NCI-H1417 (cell line): ENCODE data around the gene PNP.

Experiments used
- DNase-seq, 3 experiments: peaks; one replicate each; lab custom pipeline; 2025; lab: John Stamatoyannopoulos, UW

The PNP gene

GRCh38 chr14:20455355-20456300 is 13.6 kb upstream of the PNP start:
- DNase-seq, result no peak

GRCh38 chr14:20456971-20457370 is 12.2 kb upstream of the PNP start:
- peak in 1 of 3 experiments; percentile 36 for DNase-seq

DNA sequence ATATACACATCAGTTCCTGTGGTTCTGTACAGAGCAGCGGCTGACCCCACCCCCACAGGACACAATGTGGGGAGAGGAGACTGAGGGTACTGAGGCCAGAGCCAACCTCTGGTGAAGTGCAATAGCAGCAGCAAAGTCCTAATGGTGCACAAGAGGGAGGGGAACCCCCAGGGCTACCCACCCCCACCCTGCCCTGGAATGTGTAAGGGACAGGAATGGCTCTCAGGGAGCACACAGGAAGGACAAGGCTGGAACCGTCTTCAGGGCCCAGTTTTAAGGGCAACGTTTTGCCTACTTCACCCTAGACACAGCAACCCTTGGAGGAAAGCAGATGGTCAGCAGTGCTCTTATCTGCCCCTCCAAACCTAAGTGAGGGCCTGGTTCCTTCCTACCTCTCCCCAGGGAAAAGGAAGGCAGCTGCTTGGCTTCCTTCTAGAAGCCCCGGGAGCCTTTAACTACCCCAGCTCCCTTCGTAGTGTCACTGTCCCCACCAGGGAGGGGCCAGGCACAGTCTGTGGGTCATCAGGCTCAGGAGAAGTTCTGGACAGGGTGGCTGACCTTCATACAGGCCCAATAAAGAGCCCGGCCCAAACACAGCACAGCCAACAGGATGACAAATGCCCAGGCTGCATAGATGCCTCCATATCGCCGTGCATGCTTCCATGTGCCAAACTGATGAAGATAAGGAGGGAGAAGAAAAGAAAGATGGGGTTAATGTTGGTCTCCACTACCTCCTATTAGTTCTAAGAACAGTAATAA is 11.0 kb upstream of the PNP start:
- DNase-seq, result no peak

GRCh38 chr14:20460458-20461224 is 8.6 kb upstream of the PNP start:
- peak; percentile 67 to 85 (median 79) for DNase-seq

GRCh38 chr14:20461225-20462141 is 7.7 kb upstream of the PNP start, which contains the start of gene PIP4P1:
Gene PIP4P1 (minus strand): TSS chr14:20461434. CDS start chr14:20461325, 109 bp downstream.
- peak; percentile 99 to 100 (median 100) for DNase-seq

- DNase-seq, result no peak
These were observed 403 bp upstream of the PNP start for GRCh38 chr14:20468764-20469241.

- peak; percentile 35 to 83 (median 73) for DNase-seq
These were observed 840 bp downstream of the PNP start for GRCh38 chr14:20469890-20470602.

- DNase-seq, result peak in 2 of 3 experiments; percentile 56 to 66
These were observed 1.3 kb downstream of the PNP start for GRCh38 chr14:20470603-20470901.

GRCh38 chr14:20472536-20473169 is 3.4 kb downstream of the PNP start:
- no peak for DNase-seq

- DNase-seq, result no peak
These were observed 7.6 kb downstream of the PNP start for GRCh38 chr14:20476776-20477175.

- no peak for DNase-seq
These were observed 8.1 kb downstream of the PNP start for GRCh38 chr14:20477211-20477876.

GRCh38 chr14:20478894-20479293 is 9.7 kb downstream of the PNP start:
- no peak for DNase-seq

DNA sequence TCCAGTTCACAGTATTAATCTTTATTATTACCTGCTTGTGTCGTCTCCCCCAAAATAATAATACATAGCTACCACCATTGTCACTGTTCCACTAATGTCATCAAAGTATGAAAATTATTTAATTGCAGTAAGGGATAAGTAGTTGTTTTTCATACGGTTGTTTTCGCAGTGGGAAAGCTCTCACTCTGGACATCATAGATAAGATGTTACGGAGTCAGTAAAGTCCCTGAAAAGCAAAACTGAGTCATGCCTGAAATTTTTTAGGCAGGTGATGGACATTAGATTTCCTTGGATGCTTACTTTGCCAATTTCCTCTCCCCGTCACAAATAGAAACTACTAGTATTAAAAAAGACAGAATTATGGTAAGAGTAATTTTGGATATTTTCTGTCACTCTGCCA is 13.2 kb downstream of the PNP start:
- no peak for DNase-seq

DNA sequence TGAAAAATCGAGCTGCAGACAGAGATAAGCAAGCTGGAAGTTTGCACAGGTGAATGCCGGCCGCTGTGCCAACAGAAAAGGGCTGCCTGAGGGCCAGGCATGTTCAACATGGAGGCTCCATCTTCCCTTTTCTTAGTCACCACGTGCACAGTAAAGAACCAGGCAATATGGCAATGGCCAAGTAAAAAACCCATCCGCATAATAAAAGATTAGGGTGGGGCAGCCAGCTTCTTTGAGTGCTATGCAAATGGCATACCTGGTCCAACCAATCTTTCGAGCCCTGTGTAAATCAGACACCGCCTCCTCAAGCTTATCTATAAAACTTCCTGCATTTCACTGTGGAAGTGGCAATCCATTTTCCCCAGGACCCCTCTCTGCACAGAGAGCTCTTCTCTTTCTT is 16.7 kb downstream of the PNP start:
- no peak for DNase-seq

DNA sequence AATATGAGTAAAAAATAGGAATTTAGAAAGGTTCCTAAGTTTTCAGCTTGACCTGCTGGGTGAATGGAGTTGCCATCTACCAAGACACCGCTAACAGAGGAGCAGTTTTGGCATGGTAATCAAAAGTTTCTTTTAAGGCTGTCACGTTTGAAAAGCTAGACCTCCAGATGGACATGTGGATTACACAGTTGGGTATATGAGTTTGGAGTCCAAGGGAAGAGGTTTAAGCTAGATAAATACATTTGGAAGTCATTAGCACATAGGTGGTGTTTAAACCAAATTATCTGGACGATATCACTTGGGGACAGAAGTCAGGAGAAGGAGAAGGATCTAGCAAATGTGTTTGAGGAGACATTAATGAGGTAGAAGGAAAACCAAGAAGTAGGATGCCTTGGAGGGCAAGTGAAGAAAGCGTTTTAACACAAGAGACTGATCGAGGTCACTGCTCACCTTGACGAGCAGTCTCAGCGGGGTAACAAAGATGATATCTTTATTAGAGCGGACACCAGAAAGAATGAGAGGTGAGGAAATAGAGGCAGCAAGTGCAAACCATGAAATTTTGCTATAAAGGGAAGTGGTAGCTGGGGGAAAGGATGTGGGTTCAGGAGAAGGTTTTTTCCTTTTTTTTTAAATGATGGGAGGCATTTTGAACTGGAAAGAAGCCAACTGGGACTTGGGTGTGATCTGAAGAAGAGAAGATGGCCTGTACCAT is 17.6 kb downstream of the PNP start:
- DNase-seq, result no peak

DNA sequence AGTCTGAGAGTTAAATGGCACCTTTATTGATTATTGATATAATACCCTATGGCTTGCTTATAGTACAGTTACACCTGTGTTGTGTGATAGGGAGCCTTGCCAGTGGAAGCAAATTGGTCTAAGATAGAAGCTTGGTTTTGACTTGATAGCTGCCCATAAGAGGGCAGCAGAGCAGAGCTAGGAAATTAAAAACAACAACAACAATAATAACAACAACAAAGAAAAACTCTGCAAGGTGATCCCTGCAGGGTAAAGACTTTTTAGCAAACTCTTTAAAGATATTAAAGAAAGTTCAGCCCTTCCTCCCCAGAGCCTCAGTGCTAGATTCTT is 18.2 kb downstream of the PNP start:
- DNase-seq, result no peak

DNA sequence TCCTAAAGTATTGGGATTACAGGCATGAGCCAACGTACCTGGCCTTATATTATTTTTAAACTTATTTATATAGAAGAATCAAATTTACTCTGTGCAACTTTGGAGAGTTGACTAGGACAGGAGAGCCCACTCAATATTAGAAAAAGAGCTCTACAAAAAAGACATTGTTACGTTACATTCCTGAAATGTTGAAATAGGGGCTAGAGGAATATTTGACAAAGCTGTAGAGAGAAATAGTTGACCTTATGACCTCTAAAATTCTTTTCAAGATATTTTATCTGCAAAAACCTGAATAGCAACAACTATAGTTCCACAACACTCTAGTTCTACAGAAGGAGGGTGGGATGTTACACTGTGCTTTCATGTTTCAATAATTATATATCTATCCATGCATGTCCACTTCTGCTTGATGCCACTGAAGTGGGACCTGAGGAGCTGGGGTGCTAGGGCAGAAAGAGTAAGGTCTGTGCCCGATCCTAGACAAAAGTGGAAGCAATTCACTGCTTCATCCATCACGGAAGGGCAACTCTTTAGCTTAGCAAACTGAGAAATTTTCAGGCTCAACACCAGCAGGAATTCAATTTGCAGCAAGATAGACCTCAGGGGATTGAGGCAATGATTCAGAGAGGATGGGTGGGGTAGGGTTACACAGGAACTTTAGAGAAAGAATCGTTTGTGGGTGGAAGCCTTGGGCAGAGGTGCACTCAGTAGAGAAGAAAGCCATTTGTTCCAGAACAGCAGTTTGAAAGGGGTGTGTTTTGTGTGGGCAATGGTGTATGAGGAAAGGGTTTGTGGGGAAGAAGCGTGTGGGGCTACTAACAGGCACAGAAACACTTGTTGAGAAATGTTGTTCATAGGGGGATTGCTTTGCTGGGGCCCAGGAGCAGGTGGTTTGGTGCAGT is 20.1 kb downstream of the PNP start:
- DNase-seq, result no peak

- DNase-seq, result no peak
These were observed 21.4 kb downstream of the PNP start for GRCh38 chr14:20490563-20490962.
